Neural cell (in vitro differentiated cells): Measurements from ENCODE around the gene TMEM101. TPM values are rescaled to one million over a fixed set of nuclear protein-coding genes. Genes with fewer than 3 reads are reported as not detected.

Source experiments
- H2AFZ ChIP-seq: fragments of 200-600, 300-800 bp; sonication (generic), shearing (Covaris generic); 2 replicates; pipeline ENCODE4 v1.6.0; 2014; ENCODE audit warnings: low read depth, mild to moderate bottlenecking, antibody characterized with exemption, low read length, moderate library complexity
- H3F3A ChIP-seq: fragments of 200-600 bp; shearing (Covaris generic); 2 replicates; pipeline ENCODE4 v1.6.1; 2016; ENCODE audit warnings: mild to moderate bottlenecking, moderate library complexity, mixed read lengths, antibody characterized with exemption, low read length; ENCODE audit not compliant: insufficient read depth, poor library complexity, severe bottlenecking
- H3K27ac ChIP-seq: fragments of 200-600, 300-800 bp; sonication (generic), shearing (Covaris generic); 2 replicates; pipeline ENCODE4 v1.5.1; 2014; ENCODE audit warnings: mild to moderate bottlenecking, low read length, moderate library complexity
- H3K27me3 ChIP-seq: fragments of 300-800, 200-600 bp; sonication (generic), shearing (Covaris generic); 2 replicates; pipeline ENCODE4 v1.6.0; 2014; ENCODE audit warnings: mild to moderate bottlenecking, low read depth, low read length, moderate library complexity; ENCODE audit not compliant: insufficient read depth
- H3K36me3 ChIP-seq: fragments of 300-800, 200-600 bp; sonication (generic), shearing (Covaris generic); 2 replicates; pipeline ENCODE4 v1.5.1; 2014; ENCODE audit warnings: mild to moderate bottlenecking, antibody characterized with exemption, low read length, moderate library complexity; ENCODE audit not compliant: insufficient read depth
- H3K4me2 ChIP-seq: fragments of 300-800, 200-600 bp; sonication (generic), shearing (Covaris generic); 2 replicates; pipeline ENCODE4 v1.6.0; 2014; ENCODE audit warnings: mild to moderate bottlenecking, low read length
- H3K4me3 ChIP-seq: fragments of 300-800, 200-600 bp; sonication (generic), shearing (Covaris generic); 2 replicates; pipeline ENCODE4 v1.5.1; 2014; ENCODE audit warnings: mild to moderate bottlenecking, low read length, moderate library complexity
- H3K79me2 ChIP-seq: fragments of 200-600 bp; shearing (Covaris generic); replicated peaks from 2 replicates; pipeline ENCODE4 v1.6.0; 2014; ENCODE audit warnings: mild to moderate bottlenecking, low read length, moderate library complexity; ENCODE audit not compliant: insufficient read depth
- H3K9ac ChIP-seq: fragments of 300-800, 200-600 bp; sonication (generic), shearing (Covaris generic); 2 replicates; pipeline ENCODE4 v1.6.1; 2016; ENCODE audit warnings: mild to moderate bottlenecking, low read length, mixed read lengths
- H3K9me2 ChIP-seq: fragments of 200-600 bp; shearing (Covaris generic); 2 replicates; pipeline ENCODE4 v1.6.1; 2016; ENCODE audit warnings: mild to moderate bottlenecking, low read length, mixed read lengths; ENCODE audit not compliant: insufficient read depth
- H3K9me3 ChIP-seq: fragments of 200-600, 300-800 bp; sonication (generic), shearing (Covaris generic); 2 replicates; pipeline ENCODE4 v1.6.1; 2016; ENCODE audit warnings: mild to moderate bottlenecking, mixed run types, low read length, moderate library complexity, mixed read lengths
- H4K20me1 ChIP-seq: fragments of 200-600 bp; shearing (Covaris generic); 2 replicates; pipeline ENCODE4 v1.6.1; 2016; ENCODE audit warnings: mild to moderate bottlenecking, mixed run types; ENCODE audit not compliant: insufficient read depth
- EP300 ChIP-seq: fragments of 450-650 bp; conservative IDR thresholded peaks from 2 replicates; pipeline ENCODE4 v1.6.1; 2014; ENCODE audit warnings: antibody characterized with exemption, mild to moderate bottlenecking, moderate library complexity; ENCODE audit not compliant: poor library complexity, severe bottlenecking
- EZH2 ChIP-seq: fragments of 200-600, 300-800 bp; shearing (Covaris generic), sonication (generic); IDR thresholded peaks from 2 replicates; pipeline ENCODE4 v1.6.1; 2014; ENCODE audit warnings: antibody characterized with exemption, low read length, borderline replicate concordance, mild to moderate bottlenecking; ENCODE audit not compliant: insufficient read depth, poor library complexity, severe bottlenecking
- MXI1 ChIP-seq: fragments of 450-650 bp; conservative IDR thresholded peaks from 2 replicates; pipeline ENCODE4 v1.6.1; 2014; ENCODE audit warnings: antibody characterized with exemption, mild to moderate bottlenecking; ENCODE audit not compliant: poor library complexity, severe bottlenecking
- POLR2AphosphoS5 ChIP-seq: IDR thresholded peaks from 2 replicates; pipeline ENCODE4 v1.6.1; 2012
- RAD21 ChIP-seq: fragments of 450-650 bp; conservative IDR thresholded peaks from 2 replicates; pipeline ENCODE4 v1.6.1; 2014; ENCODE audit warnings: antibody characterized with exemption, mild to moderate bottlenecking, moderate library complexity
- SMC3 ChIP-seq: fragments of 450-650 bp; conservative IDR thresholded peaks from 2 replicates; pipeline ENCODE4 v1.6.1; 2014; ENCODE audit warnings: antibody characterized with exemption, mild to moderate bottlenecking, moderate library complexity; ENCODE audit not compliant: poor library complexity
- TAF1 ChIP-seq: IDR thresholded peaks from 2 replicates; pipeline ENCODE4 v1.6.1; 2012; ENCODE audit warnings: low read depth
- polyA plus RNA-seq: library from polyadenylated mRNA; depleted of rRNA; stranded (reverse); fragments of >200 nt; gene quantifications from 2 replicates; pipeline ENCODE4 v1.2.3, GENCODE V29; 2014
- TF ChIP-seq, protein P1 (sequence below): fragments of 450-650 bp; IDR thresholded peaks from 2 replicates; pipeline ENCODE4 v1.5.1; 2014; ENCODE audit warnings: antibody characterized with exemption, mild to moderate bottlenecking, moderate library complexity; ENCODE audit not compliant: poor library complexity, severe bottlenecking
- TF ChIP-seq, protein P2 (sequence below): IDR thresholded peaks from 2 replicates; pipeline ENCODE4 v1.6.1; 2012; ENCODE audit warnings: borderline replicate concordance

The TMEM101 gene
- polyA plus RNA-seq, 1 donor from 2014 or later = 59.3 TPM

- TF ChIP-seq TAF1 (no peak), POLR2AphosphoS5 (no peak), MXI1 (no peak)
- H3K9me3 ChIP-seq = no peaks in the 10 kb centered on the region
Measured at GRCh38 chr17:43970366-43970765, 44.4 kb downstream of the TMEM101 start.

GRCh38 chr17:43967251-43967875, 47.4 kb downstream of the TMEM101 start:
- Histone ChIP-seq H3K27ac (no peak overlapping the region), H3K27me3 (no peaks in the 10 kb centered on the region), H4K20me1 (no peaks in the 10 kb centered on the region), H3K79me2 (no peaks in the 10 kb centered on the region), H3K9me2 (no peaks in the 10 kb centered on the region), H2AFZ (no peak overlapping the region), H3K4me2 (no peak overlapping the region), H3K9ac (no peak overlapping the region), H3K9me3 (no peaks in the 10 kb centered on the region), H3K4me3 (no peak overlapping the region), H3F3A (no peaks in the 10 kb centered on the region), H3K36me3 (no peaks in the 10 kb centered on the region)
- TF ChIP-seq EP300 (no peak), TAF1 (no peak), EZH2 (no peak), SMC3 (no peak)
- TF ChIP-seq, protein P1, sequence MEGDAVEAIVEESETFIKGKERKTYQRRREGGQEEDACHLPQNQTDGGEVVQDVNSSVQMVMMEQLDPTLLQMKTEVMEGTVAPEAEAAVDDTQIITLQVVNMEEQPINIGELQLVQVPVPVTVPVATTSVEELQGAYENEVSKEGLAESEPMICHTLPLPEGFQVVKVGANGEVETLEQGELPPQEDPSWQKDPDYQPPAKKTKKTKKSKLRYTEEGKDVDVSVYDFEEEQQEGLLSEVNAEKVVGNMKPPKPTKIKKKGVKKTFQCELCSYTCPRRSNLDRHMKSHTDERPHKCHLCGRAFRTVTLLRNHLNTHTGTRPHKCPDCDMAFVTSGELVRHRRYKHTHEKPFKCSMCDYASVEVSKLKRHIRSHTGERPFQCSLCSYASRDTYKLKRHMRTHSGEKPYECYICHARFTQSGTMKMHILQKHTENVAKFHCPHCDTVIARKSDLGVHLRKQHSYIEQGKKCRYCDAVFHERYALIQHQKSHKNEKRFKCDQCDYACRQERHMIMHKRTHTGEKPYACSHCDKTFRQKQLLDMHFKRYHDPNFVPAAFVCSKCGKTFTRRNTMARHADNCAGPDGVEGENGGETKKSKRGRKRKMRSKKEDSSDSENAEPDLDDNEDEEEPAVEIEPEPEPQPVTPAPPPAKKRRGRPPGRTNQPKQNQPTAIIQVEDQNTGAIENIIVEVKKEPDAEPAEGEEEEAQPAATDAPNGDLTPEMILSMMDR = no peak

More at GRCh38 chr17:43970366-43970765, 44.4 kb downstream of the TMEM101 start:
- Histone ChIP-seq H3F3A (no peaks in the 10 kb centered on the region), H3K4me3 (no peak overlapping the region), H3K9me2 (no peaks in the 10 kb centered on the region), H3K27me3 (no peaks in the 10 kb centered on the region), H3K36me3 (no peaks in the 10 kb centered on the region), H4K20me1 (no peaks in the 10 kb centered on the region), H3K4me2 (no peak overlapping the region), H2AFZ (no peak overlapping the region), H3K27ac (no peak overlapping the region), H3K79me2 (no peaks in the 10 kb centered on the region), H3K9ac (no peak overlapping the region)

DNA sequence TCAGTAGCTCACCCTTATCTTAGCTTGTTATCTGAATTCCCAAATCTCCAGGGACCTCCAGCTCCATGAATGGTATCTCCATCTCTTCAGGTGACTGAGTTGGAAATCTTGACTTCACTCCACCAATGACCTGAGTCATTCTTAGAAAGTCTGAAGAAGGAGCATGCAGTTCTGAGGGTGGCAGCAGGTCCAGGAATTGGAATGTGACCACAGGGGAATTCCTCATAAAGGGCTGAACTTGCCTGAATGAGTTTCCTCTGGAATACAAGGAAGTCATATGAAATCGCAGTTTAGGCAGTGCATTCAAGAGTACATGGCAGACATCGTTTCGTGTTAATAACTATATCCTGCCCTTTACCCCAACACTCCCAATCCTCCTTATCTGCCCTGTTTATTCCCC, 48.5 kb downstream of the TMEM101 start:
- Histone ChIP-seq H3K27me3 (no peaks in the 10 kb centered on the region), H3K79me2 (no peaks in the 10 kb centered on the region), H3F3A (no peaks in the 10 kb centered on the region), H3K36me3 (no peaks in the 10 kb centered on the region), H3K9me2 (no peaks in the 10 kb centered on the region), H3K4me3 (no peak overlapping the region), H4K20me1 (no peaks in the 10 kb centered on the region), H3K4me2 (no peak overlapping the region), H3K27ac (no peak overlapping the region), H2AFZ (no peak overlapping the region), H3K9me3 (no peaks in the 10 kb centered on the region), H3K9ac (no peak overlapping the region)
- TF ChIP-seq RAD21 (no peak), TAF1 (no peak), EZH2 (no peak), SMC3 (no peak), EP300 (no peak), POLR2AphosphoS5 (no peak), MXI1 (no peak)
- TF ChIP-seq, protein P1 = no peak
- TF ChIP-seq, protein P2, sequence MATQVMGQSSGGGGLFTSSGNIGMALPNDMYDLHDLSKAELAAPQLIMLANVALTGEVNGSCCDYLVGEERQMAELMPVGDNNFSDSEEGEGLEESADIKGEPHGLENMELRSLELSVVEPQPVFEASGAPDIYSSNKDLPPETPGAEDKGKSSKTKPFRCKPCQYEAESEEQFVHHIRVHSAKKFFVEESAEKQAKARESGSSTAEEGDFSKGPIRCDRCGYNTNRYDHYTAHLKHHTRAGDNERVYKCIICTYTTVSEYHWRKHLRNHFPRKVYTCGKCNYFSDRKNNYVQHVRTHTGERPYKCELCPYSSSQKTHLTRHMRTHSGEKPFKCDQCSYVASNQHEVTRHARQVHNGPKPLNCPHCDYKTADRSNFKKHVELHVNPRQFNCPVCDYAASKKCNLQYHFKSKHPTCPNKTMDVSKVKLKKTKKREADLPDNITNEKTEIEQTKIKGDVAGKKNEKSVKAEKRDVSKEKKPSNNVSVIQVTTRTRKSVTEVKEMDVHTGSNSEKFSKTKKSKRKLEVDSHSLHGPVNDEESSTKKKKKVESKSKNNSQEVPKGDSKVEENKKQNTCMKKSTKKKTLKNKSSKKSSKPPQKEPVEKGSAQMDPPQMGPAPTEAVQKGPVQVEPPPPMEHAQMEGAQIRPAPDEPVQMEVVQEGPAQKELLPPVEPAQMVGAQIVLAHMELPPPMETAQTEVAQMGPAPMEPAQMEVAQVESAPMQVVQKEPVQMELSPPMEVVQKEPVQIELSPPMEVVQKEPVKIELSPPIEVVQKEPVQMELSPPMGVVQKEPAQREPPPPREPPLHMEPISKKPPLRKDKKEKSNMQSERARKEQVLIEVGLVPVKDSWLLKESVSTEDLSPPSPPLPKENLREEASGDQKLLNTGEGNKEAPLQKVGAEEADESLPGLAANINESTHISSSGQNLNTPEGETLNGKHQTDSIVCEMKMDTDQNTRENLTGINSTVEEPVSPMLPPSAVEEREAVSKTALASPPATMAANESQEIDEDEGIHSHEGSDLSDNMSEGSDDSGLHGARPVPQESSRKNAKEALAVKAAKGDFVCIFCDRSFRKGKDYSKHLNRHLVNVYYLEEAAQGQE = no peak
